CD4-positive, alpha-beta memory T cell (primary cell): ENCODE measurements around the gene EYA3. TPM values are rescaled to one million over a fixed set of nuclear protein-coding genes. Genes with fewer than 3 reads are reported as not detected.

ENCODE experiments used
- CTCF ChIA-PET: fragments of 350-600 bp; sonication (Branson Sonifier 250); formaldehyde crosslinking; loops from one replicate; lab custom pipeline; 2021; ENCODE audit warnings: inconsistent platforms; ENCODE audit not compliant: partially characterized antibody; lab: Charles Lee
- POLR2A ChIA-PET: fragments of 350-600 bp; sonication (Branson Sonifier 250); formaldehyde crosslinking; loops from one replicate; lab custom pipeline; 2021; ENCODE audit not compliant: partially characterized antibody; lab: Charles Lee
- DNase-seq, 5 donors: peaks; one replicate each; pipeline versions ENCODE4 v3.0.0 to v3.0.0-alpha.2; 2020 to 2022; ENCODE audit warnings: mixed read lengths in 1 of 5
- H3K27ac ChIP-seq: one replicate; pipeline ENCODE4 v1.7.0; 2013; ENCODE audit warnings: low read depth, low read length
- H3K27me3 ChIP-seq: 2 replicates; pipeline ENCODE4 v1.7.0; 2013; ENCODE audit warnings: mild to moderate bottlenecking, low read length, moderate library complexity; ENCODE audit not compliant: insufficient read depth
- H3K36me3 ChIP-seq: 2 replicates; pipeline ENCODE4 v1.7.0; 2013; ENCODE audit warnings: mild to moderate bottlenecking, low read length, moderate library complexity; ENCODE audit not compliant: insufficient read depth
- H3K4me1 ChIP-seq: 2 replicates; pipeline ENCODE4 v1.7.0; 2013; ENCODE audit warnings: mild to moderate bottlenecking, low read length, moderate library complexity; ENCODE audit not compliant: insufficient read depth
- H3K4me3 ChIP-seq, 2 donors: one replicate each; pipeline ENCODE4 v1.7.0; 2013; ENCODE audit warnings: low read length in 2 of 2, mild to moderate bottlenecking in 1 of 2
- H3K9me3 ChIP-seq, 2 donors: one replicate each; pipeline ENCODE4 v1.7.0; 2013; ENCODE audit warnings: low read length in 2 of 2, control low read depth in 1 of 2; ENCODE audit not compliant: control insufficient read depth in 1 of 2
- H3K27ac Mint-ChIP-seq, 7 donors: one replicate each; pipeline ENCODE4 v1.8.0; 2020 to 2021; ENCODE audit warnings: mixed read lengths in 7 of 7, mild to moderate bottlenecking in 6 of 7, inconsistent platforms in 3 of 7, moderate library complexity in 3 of 7
- H3K27me3 Mint-ChIP-seq, 2 donors: one replicate each; pipeline ENCODE4 v1.8.0; 2020 to 2021; ENCODE audit warnings: mixed read lengths in 2 of 2
- H3K36me3 Mint-ChIP-seq, 2 donors: one replicate each; pipeline ENCODE4 v1.8.0; 2020 to 2021; ENCODE audit warnings: mixed read lengths in 2 of 2, inconsistent platforms in 1 of 2, mild to moderate bottlenecking in 1 of 2
- H3K4me1 Mint-ChIP-seq, 4 donors: one replicate each; pipeline ENCODE4 v1.8.0; 2020 to 2021; ENCODE audit warnings: mixed read lengths in 4 of 4, mild to moderate bottlenecking in 1 of 4
- H3K4me3 Mint-ChIP-seq, 8 donors: one replicate each; pipeline ENCODE4 v1.8.0; 2020 to 2021; ENCODE audit warnings: mixed read lengths in 8 of 8, mild to moderate bottlenecking in 7 of 8, moderate library complexity in 6 of 8, inconsistent platforms in 3 of 8
- H3K9me3 Mint-ChIP-seq, 8 donors: one replicate each; pipeline ENCODE4 v1.8.0; 2020 to 2021; ENCODE audit warnings: mixed read lengths in 8 of 8, mild to moderate bottlenecking in 5 of 8, inconsistent platforms in 3 of 8, moderate library complexity in 1 of 8
- intact Hi-C: fragments of 100-400 bp; cut with micrococcal nuclease; formaldehyde crosslinking; loops from one replicate; pipeline ENCODE4 v1.15.1; 2023
- polyA plus RNA-seq, 2 donors: library from polyadenylated mRNA; unstranded; fragments of 300-500 nt; fragmentation: Illumina TruSeq; gene quantifications; one replicate each; pipeline ENCODE4 v1.2.3, GENCODE V29; 2021
- total RNA-seq, 2 experiments: library from RNA; stranded (reverse); gene quantifications; one replicate each; pipeline ENCODE4 v1.2.3, GENCODE V29; 2021

The EYA3 gene
- total and polyA plus RNA-seq, 4 experiments from 2014 or later, result 4.8 to 22.6 (median 13.5) TPM

DNA sequence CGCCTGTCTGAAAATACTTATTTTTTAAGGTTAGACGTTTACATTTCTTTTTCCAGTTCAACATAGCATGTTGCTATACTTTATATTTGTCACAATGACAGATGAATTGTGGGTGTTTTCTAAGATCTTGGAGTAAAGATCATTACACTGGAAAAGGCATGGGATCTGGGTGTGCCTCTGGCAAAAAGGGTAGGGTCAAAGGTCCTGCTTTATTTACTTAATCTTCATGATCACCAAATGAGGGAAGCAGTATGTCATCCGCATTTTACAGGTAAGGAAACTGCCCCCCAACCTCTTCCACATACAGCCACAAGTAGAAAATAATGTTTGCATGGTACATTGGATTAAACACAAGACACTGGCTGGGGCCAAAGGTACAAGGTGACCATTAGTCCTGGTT lies 166.1 kb downstream of the EYA3 start:
- Histone ChIP-seq H3K27ac (no peak overlapping the region), H3K4me1 (no peaks in the 10 kb centered on the region), H3K27me3 (no peaks in the 10 kb centered on the region), H3K9me3 (no peaks in the 10 kb centered on the region), H3K36me3 (no peaks in the 10 kb centered on the region), H3K4me3 (no peak overlapping the region)
- no peaks in the 10 kb centered on the region for H3K27me3 Mint-ChIP-seq
- H3K27ac Mint-ChIP-seq, result no peak overlapping the region
- no peaks in the 10 kb centered on the region for H3K4me1 Mint-ChIP-seq
- H3K4me3 Mint-ChIP-seq, result no peak overlapping the region
- POLR2A ChIA-PET, result no interaction called here
- H3K36me3 Mint-ChIP-seq, result no peaks in the 10 kb centered on the region
- intact Hi-C loops, result no loop called here
- CTCF ChIA-PET, result no interaction called here
- DNase-seq, result no peak
- H3K9me3 Mint-ChIP-seq, result no peaks in the 10 kb centered on the region

Other genes with a start within 250 kb of the EYA3 start
- 10 to 100 TPM; 60.5 to 64.8 TPM for gene THEMIS2, start 216.1 kb downstream of the EYA3 start, total RNA-seq
- 10 to 100 TPM; 39.3 to 68.5 TPM for gene THEMIS2, start 216.1 kb downstream of the EYA3 start, polyA plus RNA-seq
- 10 to 100 TPM; 60.5 to 66.1 TPM for gene RPA2, start 174.0 kb downstream of the EYA3 start, total RNA-seq
- gene RPA2, start 174.0 kb downstream of the EYA3 start, polyA plus RNA-seq, result 100 to 1,000 TPM; 189 to 259 TPM
- gene SMPDL3B, start 153.6 kb downstream of the EYA3 start, total RNA-seq, result not detected
- gene SMPDL3B, start 153.6 kb downstream of the EYA3 start, polyA plus RNA-seq, result not detected
- gene XKR8, start 128.6 kb downstream of the EYA3 start, total RNA-seq, result 10 to 100 TPM; 13.1 to 14.5 TPM
- gene XKR8, start 128.6 kb downstream of the EYA3 start, polyA plus RNA-seq, result 10 to 100 TPM; 18.9 to 24.7 TPM
- 1 to 10 TPM; 1.2 to 1.7 TPM for gene PTAFR, start 88.1 kb upstream of the EYA3 start, total RNA-seq
- gene PTAFR, start 88.1 kb upstream of the EYA3 start, polyA plus RNA-seq, result under 1 TPM; 0.25 to 0.57 TPM
- 10 to 100 TPM; 71.5 to 78.1 TPM for gene DNAJC8, start 144.4 kb upstream of the EYA3 start, total RNA-seq
- gene DNAJC8, start 144.4 kb upstream of the EYA3 start, polyA plus RNA-seq, result 100 to 1,000 TPM; 148 to 199 TPM
- gene ATP5IF1, start 147.5 kb upstream of the EYA3 start, total RNA-seq, result 100 to 1,000 TPM; 111 TPM
- gene ATP5IF1, start 147.5 kb upstream of the EYA3 start, polyA plus RNA-seq, result 100 to 1,000 TPM; 383 to 743 TPM
- gene SESN2, start 170.9 kb upstream of the EYA3 start, total RNA-seq, result 1 to 10 TPM; 5.7 to 6.4 TPM
- gene SESN2, start 170.9 kb upstream of the EYA3 start, polyA plus RNA-seq, result 1 to 10 TPM; 3.5 to 7.6 TPM
- 10 to 100 TPM; 15.5 to 16.9 TPM for gene MED18, start 240.4 kb upstream of the EYA3 start, total RNA-seq
- gene MED18, start 240.4 kb upstream of the EYA3 start, polyA plus RNA-seq, result 10 to 100 TPM in 1 of 2 donors, 1 to 10 TPM in 1; 1.8 to 13.3 TPM